Stimulated activated CD8-positive, alpha-beta memory T cell treated with anti-CD3 and anti-CD28 coated beads, Interleukin-2, amount 100 ng/mL, for 1 hour (primary cell): ENCODE results near the gene RAB6B.

Source experiments
- DNase-seq, 2 donors: peaks; one replicate each; pipeline ENCODE4 v3.0.0-alpha.2; 2020; ENCODE audit warnings: low read depth in 2 of 2

RAB6B gene

DNA sequence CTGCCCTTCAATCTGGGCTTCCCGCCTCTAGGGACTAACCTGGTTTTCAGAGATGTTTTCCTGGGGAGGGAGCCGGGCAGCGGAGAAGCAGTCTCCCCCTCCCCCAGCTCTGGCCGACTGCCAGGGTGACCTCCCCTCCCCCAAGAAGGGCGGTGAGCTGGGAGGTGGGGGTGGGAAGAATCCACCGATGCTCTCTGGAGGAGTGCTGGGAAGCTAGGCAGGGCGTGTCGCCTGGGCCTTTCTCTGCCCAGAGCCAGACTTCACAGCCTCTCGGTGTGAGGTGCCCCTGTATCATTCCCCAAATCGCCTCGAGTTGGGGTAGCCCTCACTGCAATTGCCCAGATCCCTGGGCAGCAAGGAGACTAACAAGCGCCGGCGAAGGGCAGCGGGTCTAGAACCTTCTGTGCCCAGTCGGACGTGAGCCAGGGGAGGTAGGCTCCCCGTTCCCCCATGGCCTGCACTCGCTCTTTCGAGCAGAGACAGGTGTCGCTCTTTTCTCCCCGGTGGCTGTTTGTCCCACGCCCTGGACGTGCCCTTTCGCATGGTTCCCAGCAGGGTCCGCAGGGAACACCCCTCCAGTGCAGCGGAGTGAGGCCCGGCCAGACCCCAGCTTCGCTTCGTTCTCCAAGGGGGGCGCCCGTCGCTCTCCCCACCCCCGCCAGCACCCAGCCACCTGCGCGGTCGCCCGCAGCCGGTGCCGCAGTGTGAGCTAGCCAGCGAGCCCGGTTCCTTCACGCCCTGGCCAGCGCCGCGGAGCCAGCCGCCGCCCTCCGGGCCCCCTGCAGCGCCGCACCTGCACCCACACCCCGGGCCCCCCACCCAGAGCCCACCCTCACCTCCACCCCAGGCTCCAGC, 1.1 kb downstream of the RAB6B start:
- no peak for DNase-seq

DNA sequence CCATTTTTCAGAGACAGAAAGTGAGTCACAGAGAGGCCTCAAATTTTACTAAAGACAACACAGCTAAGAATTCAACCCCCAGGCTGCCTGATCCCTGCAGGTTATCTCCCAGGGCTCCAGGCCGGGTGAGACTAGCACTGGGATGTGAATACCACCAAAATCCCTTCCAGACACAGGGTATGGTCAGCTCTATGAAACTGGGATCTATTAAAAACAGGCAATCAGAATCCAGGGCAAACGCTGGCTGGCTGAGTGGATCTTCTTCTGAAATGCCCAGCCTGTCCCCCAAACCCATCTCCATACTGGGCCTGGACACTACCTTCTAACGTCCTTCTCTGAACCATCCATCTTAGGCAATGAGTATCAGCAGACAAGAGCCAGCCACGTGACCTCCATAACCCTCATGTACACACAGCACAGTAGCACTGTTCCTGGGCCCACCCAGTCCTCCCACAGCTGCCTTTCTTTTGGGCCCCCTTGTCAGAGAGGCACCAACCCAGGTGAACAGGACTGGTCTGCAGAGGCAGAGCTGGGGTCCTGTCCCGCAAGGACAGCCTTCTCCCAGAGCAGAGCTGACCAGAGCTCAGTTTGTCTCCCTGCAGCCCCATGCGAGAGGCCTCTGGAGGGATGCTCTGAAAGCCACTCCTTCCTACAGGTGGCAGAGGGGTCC, 1.9 kb downstream of the RAB6B start:
- DNase-seq, result no peak

- DNase-seq, result no peak
Observed at GRCh38 chr3:133892541-133893231, 3.0 kb downstream of the RAB6B start.

DNA sequence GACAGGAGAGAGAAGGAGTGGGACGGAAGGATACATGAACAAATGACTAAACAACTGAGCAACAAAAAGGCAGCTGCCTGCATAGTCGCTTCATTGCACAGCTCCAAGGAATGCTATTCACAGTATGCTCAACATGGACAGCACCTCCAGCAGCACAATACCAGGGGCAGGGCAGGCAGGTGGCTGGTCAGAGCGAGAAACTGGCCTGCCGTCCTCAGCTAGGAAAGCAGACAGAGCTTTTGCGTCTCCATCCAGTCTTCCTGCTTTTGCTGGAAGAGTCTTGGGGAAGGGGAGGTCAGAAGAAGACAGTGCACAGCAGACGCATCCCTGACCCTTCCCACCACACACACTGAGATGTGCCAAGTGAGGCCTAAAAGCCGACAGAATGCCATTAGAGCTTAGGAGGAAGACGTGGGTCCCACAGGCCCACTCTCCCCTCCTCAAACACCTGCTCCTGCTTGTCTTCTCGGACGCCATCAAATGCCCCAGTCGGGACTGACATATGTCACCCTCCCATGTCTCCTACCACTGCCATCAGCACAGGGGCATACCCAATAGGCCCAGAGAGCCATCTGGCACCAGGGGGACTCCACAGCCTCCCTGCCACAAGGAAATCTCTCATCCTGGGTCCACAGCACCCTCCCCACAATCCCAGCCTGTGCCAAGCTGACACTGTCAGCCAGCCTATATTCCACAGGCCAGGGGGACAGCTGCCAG, 3.9 kb downstream of the RAB6B start:
- no peak for DNase-seq

- DNase-seq, result no peak
Observed at GRCh38 chr3:133890972-133891644, 4.6 kb downstream of the RAB6B start.

DNA sequence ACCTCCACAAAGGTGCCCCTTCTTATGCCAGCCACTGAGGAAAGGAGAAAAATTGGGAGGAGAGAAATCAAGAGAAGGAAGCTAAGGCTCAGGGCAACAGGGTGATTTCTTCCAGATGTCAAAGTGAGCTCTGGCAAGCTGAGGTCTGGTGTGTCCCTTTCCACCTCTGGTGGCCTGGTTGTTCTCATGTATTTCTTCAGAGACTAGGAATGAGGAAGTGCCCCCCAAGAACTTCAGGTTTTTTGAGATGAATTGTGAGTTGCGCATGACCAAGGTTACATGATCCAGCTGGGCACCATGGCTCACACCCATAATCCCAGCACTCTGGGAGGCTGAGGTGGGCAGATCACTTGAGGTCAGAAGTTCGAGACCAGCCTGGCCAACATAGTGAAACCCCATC, 5.6 kb downstream of the RAB6B start:
- no peak for DNase-seq

DNA sequence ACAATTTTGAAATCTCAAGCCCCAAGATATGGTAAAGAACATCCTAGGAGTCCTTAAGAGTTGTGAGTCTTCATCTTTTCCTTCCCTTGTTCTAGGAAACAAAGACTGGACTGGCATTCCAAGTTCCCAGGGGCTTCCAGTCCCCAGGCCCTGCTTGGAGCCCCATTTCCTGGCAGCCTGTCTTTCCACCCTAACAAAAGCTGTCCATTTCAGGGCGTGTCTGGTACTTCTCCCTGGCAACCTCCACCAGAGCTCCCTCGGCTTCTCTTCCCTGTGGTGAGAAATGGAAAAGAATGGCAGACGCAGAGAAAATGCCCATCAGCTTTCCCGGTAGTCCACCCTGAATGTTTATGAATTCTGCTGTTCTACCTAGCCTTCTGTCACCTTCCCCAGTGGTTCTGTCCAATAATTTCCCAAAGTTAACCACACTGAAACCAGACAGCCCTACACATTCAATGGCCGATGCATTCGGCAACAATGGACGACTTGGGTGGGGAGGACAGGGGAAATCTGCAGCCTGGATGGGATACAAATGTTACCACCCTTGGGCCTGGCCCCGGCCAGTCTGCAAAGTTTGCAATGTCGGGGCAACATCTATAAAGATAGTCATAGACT, 6.8 kb downstream of the RAB6B start:
- no peak for DNase-seq

GRCh38 chr3:133887803-133888703, 7.6 kb downstream of the RAB6B start:
- no peak for DNase-seq

GRCh38 chr3:133887074-133887802, 8.4 kb downstream of the RAB6B start:
- DNase-seq, result no peak

DNA sequence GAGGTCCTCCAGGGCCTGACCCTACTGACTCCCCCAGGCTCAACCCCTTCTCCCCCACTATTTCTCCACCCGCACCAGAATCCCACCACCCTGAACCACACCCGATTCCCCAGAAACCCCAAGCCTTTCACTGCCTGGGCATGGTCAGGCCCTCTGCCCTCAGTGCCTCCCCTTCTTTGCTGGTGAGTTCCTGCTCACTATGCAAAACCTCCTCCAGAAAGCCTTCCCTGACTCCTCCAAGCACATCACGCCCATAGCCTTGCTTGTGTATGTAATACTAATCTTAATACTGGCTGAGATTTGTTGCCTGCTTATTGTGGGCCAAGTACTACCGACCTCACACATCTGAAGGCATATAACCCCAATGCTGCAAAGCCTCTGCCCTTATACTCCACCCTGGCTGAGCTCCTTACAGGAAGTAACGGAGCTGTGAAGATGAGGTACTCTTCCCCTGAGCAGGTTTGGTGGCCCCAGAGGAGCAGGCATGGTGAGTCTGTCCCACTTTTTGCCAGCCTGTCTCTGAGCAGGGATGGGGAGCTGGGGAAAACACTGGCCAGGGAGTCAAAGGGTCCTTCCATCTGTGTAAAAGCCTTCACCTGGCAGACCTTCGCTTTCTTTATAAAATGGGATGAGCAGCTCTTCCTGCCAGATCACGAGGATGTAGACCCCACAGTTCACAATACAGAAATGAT, 9.5 kb downstream of the RAB6B start:
- no peak for DNase-seq

DNA sequence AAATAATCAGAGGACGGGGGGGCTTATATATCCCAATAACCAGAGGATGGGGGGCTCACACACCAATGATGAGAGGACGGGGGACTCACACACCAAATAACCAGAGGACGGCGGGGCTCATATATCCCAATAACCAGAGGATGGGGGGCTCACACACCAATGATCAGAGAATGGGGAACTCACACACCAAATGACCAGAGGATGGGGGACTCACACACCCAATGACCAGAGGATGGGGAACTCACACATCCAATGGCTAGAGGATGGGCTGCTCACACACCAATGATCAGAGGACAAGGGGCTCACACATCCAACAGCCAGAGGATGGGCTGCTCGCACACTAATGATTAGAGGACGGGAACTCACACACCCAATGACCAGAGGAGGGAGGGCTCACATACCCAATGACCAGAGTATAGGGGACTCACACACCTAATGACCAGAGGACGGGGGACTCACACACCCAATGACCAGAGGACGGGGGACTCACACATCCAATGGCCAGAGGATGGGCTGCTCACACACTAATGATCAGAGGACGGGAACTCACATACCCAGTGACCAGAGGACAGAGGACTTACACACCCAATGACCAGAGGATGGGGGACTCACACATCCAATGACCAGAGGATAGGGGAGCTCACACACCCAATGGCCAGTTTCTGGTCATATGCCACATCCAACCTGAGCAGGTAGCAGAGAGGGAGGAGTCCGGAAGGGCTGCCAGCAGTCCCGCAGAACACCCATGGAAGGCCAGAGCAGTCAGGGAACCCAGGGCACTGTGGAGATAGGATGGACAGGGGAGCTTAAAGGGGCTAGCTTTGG, 10.6 kb downstream of the RAB6B start:
- DNase-seq, result no peak

- no peak for DNase-seq
Observed at GRCh38 chr3:133884054-133884886, 11.4 kb downstream of the RAB6B start.

- DNase-seq, result no peak
Observed at GRCh38 chr3:133883641-133884040, 12.0 kb downstream of the RAB6B start.

DNA sequence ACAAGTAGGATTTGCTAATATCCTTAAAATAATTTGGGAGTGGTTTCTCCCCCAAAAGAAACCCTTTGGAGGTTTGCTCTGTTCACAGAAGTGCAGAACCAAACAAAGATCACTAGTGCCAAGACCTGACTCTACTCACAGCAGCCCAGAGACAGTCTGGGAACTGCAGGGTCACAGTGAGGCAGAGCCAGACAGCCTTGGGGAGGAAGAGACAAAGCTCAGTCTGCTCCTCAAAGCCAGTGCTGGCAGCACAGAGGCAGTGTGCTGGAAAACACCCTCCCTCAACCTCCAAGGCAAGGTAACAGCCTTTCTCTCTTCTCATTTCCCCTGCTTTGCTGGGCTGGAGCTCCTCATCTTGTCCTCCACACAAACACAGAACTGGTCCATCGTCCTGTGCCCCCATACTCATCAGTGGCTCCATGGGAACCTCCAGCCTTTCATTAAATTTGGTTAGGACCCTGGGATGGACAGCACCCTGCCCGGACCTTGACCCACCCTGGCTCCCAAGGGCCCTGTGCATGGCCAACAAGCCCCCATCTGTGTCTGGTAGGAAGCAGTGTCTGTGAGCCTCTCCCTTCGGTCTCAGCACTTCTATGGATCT, 12.6 kb downstream of the RAB6B start:
- no peak for DNase-seq

- DNase-seq, result no peak
Observed at GRCh38 chr3:133881939-133882825, 13.5 kb downstream of the RAB6B start.
